ENCODE data around the gene SLC13A5.

DNA sequence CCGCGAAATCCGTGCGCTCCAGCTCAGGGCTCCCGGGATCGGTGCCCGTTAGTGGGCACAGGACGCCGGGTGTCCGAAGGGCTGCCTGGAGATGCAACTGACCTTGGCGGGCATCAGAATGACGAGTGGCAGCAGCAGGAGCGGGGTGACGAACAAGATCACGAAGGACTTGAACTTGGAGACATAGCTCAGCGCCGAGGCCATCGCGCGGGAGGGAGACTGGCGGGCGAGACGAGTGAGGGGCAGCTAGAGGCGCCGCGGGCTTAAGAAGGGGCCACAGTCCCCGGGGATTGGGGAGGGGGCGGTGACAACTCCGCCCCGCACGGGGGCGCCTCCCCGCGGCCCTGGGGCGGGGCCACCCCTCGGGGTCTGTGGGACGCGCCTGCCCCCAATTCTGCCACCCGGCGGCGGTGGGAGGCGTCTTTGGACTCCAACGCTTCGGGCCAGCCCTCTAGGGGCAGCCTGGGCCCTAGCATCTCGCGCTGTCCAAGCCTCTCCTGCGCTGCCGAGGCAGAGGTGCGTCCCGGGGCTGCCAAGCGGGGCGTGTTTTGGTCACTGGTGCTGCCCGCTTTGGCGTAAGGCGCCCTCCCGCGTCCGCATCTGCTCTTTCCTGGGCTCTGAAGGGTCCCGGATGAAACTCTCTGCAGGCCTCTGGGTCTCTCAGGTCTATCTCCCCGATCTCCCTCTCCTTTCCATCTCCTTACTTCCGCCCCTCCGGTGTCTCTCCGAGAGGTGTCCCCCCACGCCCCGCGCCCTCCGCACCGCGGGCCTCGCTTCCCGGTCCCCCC lies at the start of gene SLC13A5:
- TF ChIP-seq YY1 (IDR thresholded peaks at IDR 0.05; ENCODE audit: insufficient read depth, insufficient read length), result no peak
- TF ChIP-seq SUZ12 (IDR thresholded peaks at IDR 0.05; ENCODE audit: extremely low read depth, insufficient read depth, insufficient read length), result no peak
- no peak for TF ChIP-seq ZNF274 (IDR thresholded peaks at IDR 0.05; ENCODE audit: low read depth, low read length)

All from NT2/D1 (cell line).